Measurements from ENCODE around the gene SETSIP.
A peak's percentile ranks its signal among the peaks of the same experiment; 100 is the strongest.

Gene SETSIP

GRCh38 chr1:92075311-92075710 is at the start of gene SETSIP:
Gene SETSIP, minus strand, starts transcription at chr1:92075411. Its CDS starts 0 bp downstream, at chr1:92075411.
- no peak for TF ChIP-seq ZNF274 (IDR thresholded peaks at IDR 0.05; ENCODE audit: low read depth, low read length)
- H3K4me3 ChIP-seq (ENCODE audit: low read length), result no peak within 1 kb of the TSS

- H3K4me3 ChIP-seq (ENCODE audit: low read length), result no peak overlapping the region
- TF ChIP-seq ZNF274 (IDR thresholded peaks at IDR 0.05; ENCODE audit: low read depth, low read length), result no peak
Observed at GRCh38 chr1:92123868-92124267, 48.7 kb upstream of the SETSIP start.

- H3K4me3 ChIP-seq (ENCODE audit: low read length), result no peak overlapping the region
- TF ChIP-seq ZNF274 (IDR thresholded peaks at IDR 0.05; ENCODE audit: low read depth, low read length), result no peak
Observed at GRCh38 chr1:92118826-92119225, 43.6 kb upstream of the SETSIP start.

- H3K4me3 ChIP-seq (ENCODE audit: low read length), result no peak overlapping the region
- TF ChIP-seq ZNF274 (IDR thresholded peaks at IDR 0.05; ENCODE audit: low read depth, low read length), result no peak
Observed at GRCh38 chr1:92117526-92117925, 42.3 kb upstream of the SETSIP start.

GRCh38 chr1:92108631-92109030 is 33.4 kb upstream of the SETSIP start:
- H3K4me3 ChIP-seq (ENCODE audit: low read length), result no peak overlapping the region
- no peak for TF ChIP-seq ZNF274 (IDR thresholded peaks at IDR 0.05; ENCODE audit: low read depth, low read length)

GRCh38 chr1:92105546-92106081 is 30.4 kb upstream of the SETSIP start:
- no peak for TF ChIP-seq ZNF274 (IDR thresholded peaks at IDR 0.05; ENCODE audit: low read depth, low read length)
- no peak overlapping the region for H3K4me3 ChIP-seq (ENCODE audit: low read length)

- no peak for TF ChIP-seq ZNF274 (IDR thresholded peaks at IDR 0.05; ENCODE audit: low read depth, low read length)
Observed at GRCh38 chr1:92096317-92096716, 21.1 kb upstream of the SETSIP start.

GRCh38 chr1:92095874-92096273 is 20.7 kb upstream of the SETSIP start:
- no peak for TF ChIP-seq ZNF274 (IDR thresholded peaks at IDR 0.05; ENCODE audit: low read depth, low read length)
- H3K4me3 ChIP-seq (ENCODE audit: low read length), result no peak overlapping the region

More at GRCh38 chr1:92096317-92096716, 21.1 kb upstream of the SETSIP start:
- no peak overlapping the region for H3K4me3 ChIP-seq (ENCODE audit: low read length)

- no peak overlapping the region for H3K4me3 ChIP-seq (ENCODE audit: low read length)
- TF ChIP-seq ZNF274 (IDR thresholded peaks at IDR 0.05; ENCODE audit: low read depth, low read length), result no peak
Observed at GRCh38 chr1:92094595-92094994, 19.4 kb upstream of the SETSIP start.

GRCh38 chr1:92094090-92094489 is 18.9 kb upstream of the SETSIP start:
- H3K4me3 ChIP-seq (ENCODE audit: low read length), result no peak overlapping the region

GRCh38 chr1:92091625-92092024 is 16.4 kb upstream of the SETSIP start:
- no peak overlapping the region for H3K4me3 ChIP-seq (ENCODE audit: low read length)
- no peak for TF ChIP-seq ZNF274 (IDR thresholded peaks at IDR 0.05; ENCODE audit: low read depth, low read length)

More at GRCh38 chr1:92094090-92094489, 18.9 kb upstream of the SETSIP start:
- TF ChIP-seq ZNF274 (IDR thresholded peaks at IDR 0.05; ENCODE audit: low read depth, low read length), result no peak

- H3K4me3 ChIP-seq (ENCODE audit: low read length), result no peak overlapping the region
- no peak for TF ChIP-seq ZNF274 (IDR thresholded peaks at IDR 0.05; ENCODE audit: low read depth, low read length)
Observed at GRCh38 chr1:92087542-92087941, 12.3 kb upstream of the SETSIP start.

GRCh38 chr1:92085727-92086126 is 10.5 kb upstream of the SETSIP start:
- no peak for TF ChIP-seq ZNF274 (IDR thresholded peaks at IDR 0.05; ENCODE audit: low read depth, low read length)
- no peak overlapping the region for H3K4me3 ChIP-seq (ENCODE audit: low read length)

GRCh38 chr1:92084651-92085050 is 9.4 kb upstream of the SETSIP start:
- no peak for TF ChIP-seq ZNF274 (IDR thresholded peaks at IDR 0.05; ENCODE audit: low read depth, low read length)
- no peak overlapping the region for H3K4me3 ChIP-seq (ENCODE audit: low read length)

GRCh38 chr1:92081031-92081430 is 5.8 kb upstream of the SETSIP start:
- no peak for TF ChIP-seq ZNF274 (IDR thresholded peaks at IDR 0.05; ENCODE audit: low read depth, low read length)

More at GRCh38 chr1:92081031-92081430, 5.8 kb upstream of the SETSIP start:
- H3K4me3 ChIP-seq (ENCODE audit: low read length), result peak overlapping the region; percentile 69

Measured in GM08714 (cell line).